Tibial artery (tissue), 4 donors: ENCODE data around the gene RBBP6.

Experiments used
- DNase-seq, 2 donors: peaks; one replicate each; pipeline ENCODE4 v3.0.0-alpha.2; 2019
- H3K27ac ChIP-seq, 2 donors: fragments of 200-600 bp; sonication (generic) in 1 of 2; 1 replicate in 1 of 2; 2 replicates in 1 of 2; pipeline ENCODE4 v1.5.1; 2018 to 2019; ENCODE audit warnings: mild to moderate bottlenecking in 1 of 2
- H3K27me3 ChIP-seq, 2 donors: fragments of 200-600 bp; sonication (generic) in 1 of 2; one replicate each; pipeline versions ENCODE4 v1.5.1 to v1.6.0; 2016 to 2019
- H3K36me3 ChIP-seq, 3 donors: fragments of 200-600 bp; sonication (generic) in 2 of 3; one replicate each; pipeline ENCODE4 v1.5.1; 2016 to 2019; ENCODE audit warnings: mild to moderate bottlenecking in 2 of 3
- H3K4me1 ChIP-seq, 4 donors: fragments of 200-600 bp; sonication (generic) in 2 of 4; 1 replicate in 3 of 4; 2 replicates in 1 of 4; pipeline ENCODE4 v1.5.1; 2016 to 2019
- H3K4me3 ChIP-seq, 2 donors: fragments of 200-600 bp; sonication (generic) in 1 of 2; 1 replicate in 1 of 2; 2 replicates in 1 of 2; pipeline ENCODE4 v1.5.1; 2018 to 2019; ENCODE audit warnings: mild to moderate bottlenecking in 2 of 2
- H3K9me3 ChIP-seq, 3 donors: fragments of 200-600 bp; sonication (generic) in 1 of 3; one replicate each; pipeline ENCODE4 v1.5.1; 2016 to 2019
- intact Hi-C: fragments of 100-400 bp; cut with DNase I; formaldehyde crosslinking; loops from one replicate; pipeline ENCODE4 v1.15.0; 2023; ENCODE audit warnings: low total_unique reads
- TF ChIP-seq, protein P1 (sequence below), 2 experiments: fragments of 200-600 bp in 1 of 2; fragments of 450-650 bp in 1 of 2; IDR thresholded peaks; one replicate each; pipeline ENCODE4 v1.5.1; 2017 to 2019; ENCODE audit warnings: antibody characterized with exemption in 2 of 2, mild to moderate bottlenecking in 1 of 2, moderate library complexity in 1 of 2

The RBBP6 gene

DNA sequence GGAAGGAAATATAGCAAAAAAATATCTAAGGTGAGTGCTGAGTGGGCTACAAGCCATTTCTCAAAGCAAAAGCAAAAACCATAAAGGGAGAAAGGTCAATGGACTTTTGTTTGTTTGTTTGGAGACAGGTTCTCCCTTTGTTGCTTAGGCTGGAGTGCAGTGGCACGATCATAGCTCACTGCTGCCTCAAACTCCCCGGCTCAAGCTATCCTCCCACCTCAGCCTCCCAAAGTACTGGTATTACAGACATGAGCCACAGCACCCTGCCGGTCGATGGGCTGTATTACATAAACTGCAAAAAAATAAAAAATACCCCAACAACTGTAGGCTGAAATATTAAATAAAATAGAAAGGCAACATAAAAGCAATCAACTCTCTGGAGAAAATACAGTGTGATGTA lies 3.5 kb upstream of the RBBP6 start:
- no peaks in the 10 kb centered on the region for H3K9me3 ChIP-seq
- intact Hi-C loops, result no loop called here
- H3K4me3 ChIP-seq, result no peak overlapping the region
- TF ChIP-seq, protein P1, sequence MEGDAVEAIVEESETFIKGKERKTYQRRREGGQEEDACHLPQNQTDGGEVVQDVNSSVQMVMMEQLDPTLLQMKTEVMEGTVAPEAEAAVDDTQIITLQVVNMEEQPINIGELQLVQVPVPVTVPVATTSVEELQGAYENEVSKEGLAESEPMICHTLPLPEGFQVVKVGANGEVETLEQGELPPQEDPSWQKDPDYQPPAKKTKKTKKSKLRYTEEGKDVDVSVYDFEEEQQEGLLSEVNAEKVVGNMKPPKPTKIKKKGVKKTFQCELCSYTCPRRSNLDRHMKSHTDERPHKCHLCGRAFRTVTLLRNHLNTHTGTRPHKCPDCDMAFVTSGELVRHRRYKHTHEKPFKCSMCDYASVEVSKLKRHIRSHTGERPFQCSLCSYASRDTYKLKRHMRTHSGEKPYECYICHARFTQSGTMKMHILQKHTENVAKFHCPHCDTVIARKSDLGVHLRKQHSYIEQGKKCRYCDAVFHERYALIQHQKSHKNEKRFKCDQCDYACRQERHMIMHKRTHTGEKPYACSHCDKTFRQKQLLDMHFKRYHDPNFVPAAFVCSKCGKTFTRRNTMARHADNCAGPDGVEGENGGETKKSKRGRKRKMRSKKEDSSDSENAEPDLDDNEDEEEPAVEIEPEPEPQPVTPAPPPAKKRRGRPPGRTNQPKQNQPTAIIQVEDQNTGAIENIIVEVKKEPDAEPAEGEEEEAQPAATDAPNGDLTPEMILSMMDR (IDR thresholded peaks at IDR 0.05), result no peak
- H3K27me3 ChIP-seq, result no peaks in the 10 kb centered on the region
- no peaks in the 10 kb centered on the region for H3K36me3 ChIP-seq
- no peak for DNase-seq
- no peak overlapping the region for H3K27ac ChIP-seq
- peaks cover 0 to 8% (median 5%) of the 10 kb centered on the region in 4 donors for H3K4me1 ChIP-seq

DNA sequence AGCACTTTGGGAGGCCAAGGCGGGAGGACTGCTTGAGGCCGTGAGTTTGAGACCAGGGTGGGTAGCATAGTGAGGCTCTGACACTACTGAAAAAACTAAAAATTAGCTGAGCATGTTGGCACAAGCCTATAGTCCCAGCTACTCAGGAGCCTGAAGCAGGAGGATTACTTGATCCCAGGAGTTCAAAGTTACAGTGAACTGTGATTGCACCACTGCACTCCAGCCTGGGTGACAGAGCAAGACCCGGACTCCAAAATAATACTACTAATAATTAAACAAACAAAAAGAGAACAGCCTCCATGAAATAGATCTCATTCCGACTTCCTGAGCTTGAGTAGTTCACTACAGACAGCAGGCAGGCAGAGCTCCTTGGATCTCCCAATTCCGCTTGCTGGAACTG lies 2.7 kb upstream of the RBBP6 start:
- DNase-seq, result no peak
- peaks cover 0 to 10% (median 6%) of the 10 kb centered on the region in 4 donors for H3K4me1 ChIP-seq
- intact Hi-C loops, result no loop called here
- no peak overlapping the region for H3K27ac ChIP-seq
- H3K9me3 ChIP-seq, result no peaks in the 10 kb centered on the region
- TF ChIP-seq, protein P1 (IDR thresholded peaks at IDR 0.05), result no peak
- H3K27me3 ChIP-seq, result no peaks in the 10 kb centered on the region
- no peak overlapping the region for H3K4me3 ChIP-seq
- H3K36me3 ChIP-seq, result no peaks in the 10 kb centered on the region

DNA sequence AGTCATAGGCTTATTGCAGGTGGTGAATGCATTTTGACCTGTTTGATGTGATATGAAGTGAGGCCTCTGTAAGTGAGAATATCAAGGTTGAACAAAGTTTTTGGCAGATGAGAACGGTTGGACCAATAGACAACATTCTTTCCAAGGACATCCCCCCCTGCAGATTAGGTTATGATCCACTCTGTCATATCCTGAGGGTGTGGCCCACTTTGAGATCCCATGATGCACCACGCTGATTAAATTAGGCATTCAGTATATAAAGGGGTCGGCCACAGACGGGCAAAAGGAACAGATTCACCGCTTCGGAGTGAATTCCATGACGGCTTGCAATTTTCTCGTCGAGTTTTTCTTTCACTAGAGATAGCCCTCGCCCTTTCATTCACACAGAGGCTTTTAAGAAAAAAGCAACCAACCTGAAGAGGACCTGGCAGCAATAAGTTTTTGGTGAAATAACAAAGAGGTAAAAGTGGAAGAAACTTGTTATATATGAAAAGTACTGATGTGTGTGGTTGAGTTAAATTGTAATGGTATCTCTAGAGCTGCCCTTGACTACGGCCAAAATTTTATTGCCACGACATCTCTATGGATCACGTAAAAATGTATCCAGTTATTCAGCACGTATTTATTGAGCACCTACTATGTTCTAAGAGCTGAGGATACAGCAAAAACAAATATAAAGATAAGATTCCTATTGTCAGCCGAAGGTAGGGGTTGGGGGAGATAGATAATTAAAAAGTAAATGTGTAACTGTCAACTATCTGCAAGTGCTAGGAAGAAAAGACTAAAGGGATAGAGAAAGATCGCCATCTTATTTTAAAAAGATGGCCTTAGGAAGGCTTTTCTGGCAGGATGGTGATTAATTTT lies 1.7 kb upstream of the RBBP6 start:
- Histone ChIP-seq H3K27ac (no peak overlapping the region), H3K36me3 (no peaks in the 10 kb centered on the region), H3K27me3 (no peaks in the 10 kb centered on the region), H3K4me3 (no peak overlapping the region), H3K9me3 (no peaks in the 10 kb centered on the region), H3K4me1 (peaks cover 0 to 19% (median 13%) of the 10 kb centered on the region in 4 donors)
- intact Hi-C loops, result no loop called here
- DNase-seq, result no peak
- TF ChIP-seq, protein P1 (IDR thresholded peaks at IDR 0.05), result no peak

DNA sequence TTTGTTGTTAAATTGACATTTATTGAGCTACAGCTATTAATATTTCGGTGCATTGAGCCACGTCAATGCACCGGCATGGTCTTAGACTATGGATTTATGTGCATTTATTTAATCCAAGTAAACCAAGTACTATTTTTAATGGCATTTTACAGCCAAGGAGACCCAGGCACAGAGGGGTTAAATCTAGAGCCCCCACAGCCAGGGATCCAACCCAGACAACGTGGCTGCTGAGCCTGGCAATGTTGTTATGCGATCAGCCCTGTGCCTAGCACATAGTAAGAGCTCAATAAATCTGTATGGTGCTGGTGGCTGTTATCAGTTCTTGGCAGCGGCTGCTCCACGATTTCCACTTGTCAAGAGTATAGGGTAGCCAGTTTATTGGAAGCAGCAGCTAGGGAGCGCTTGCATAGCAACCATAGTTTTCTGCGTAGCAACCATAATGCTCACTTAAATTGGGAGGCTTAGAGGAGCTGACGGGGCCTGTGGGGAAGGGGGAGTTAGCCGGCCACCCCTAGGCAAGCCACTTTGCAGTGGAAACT lies 541 bp upstream of the RBBP6 start:
- H3K4me3 ChIP-seq, result peak overlapping the region; percentile 72 to 97
- H3K9me3 ChIP-seq, result no peaks in the 10 kb centered on the region
- TF ChIP-seq, protein P1 (IDR thresholded peaks at IDR 0.05), result no peak
- intact Hi-C loops, result no loop called here
- H3K36me3 ChIP-seq, result no peaks in the 10 kb centered on the region
- peaks cover 0 to 30% (median 22%) of the 10 kb centered on the region in 4 donors for H3K4me1 ChIP-seq
- H3K27me3 ChIP-seq, result no peaks in the 10 kb centered on the region
- no peak for DNase-seq
- H3K27ac ChIP-seq, result peak overlapping the region; percentile 98 to 100

DNA sequence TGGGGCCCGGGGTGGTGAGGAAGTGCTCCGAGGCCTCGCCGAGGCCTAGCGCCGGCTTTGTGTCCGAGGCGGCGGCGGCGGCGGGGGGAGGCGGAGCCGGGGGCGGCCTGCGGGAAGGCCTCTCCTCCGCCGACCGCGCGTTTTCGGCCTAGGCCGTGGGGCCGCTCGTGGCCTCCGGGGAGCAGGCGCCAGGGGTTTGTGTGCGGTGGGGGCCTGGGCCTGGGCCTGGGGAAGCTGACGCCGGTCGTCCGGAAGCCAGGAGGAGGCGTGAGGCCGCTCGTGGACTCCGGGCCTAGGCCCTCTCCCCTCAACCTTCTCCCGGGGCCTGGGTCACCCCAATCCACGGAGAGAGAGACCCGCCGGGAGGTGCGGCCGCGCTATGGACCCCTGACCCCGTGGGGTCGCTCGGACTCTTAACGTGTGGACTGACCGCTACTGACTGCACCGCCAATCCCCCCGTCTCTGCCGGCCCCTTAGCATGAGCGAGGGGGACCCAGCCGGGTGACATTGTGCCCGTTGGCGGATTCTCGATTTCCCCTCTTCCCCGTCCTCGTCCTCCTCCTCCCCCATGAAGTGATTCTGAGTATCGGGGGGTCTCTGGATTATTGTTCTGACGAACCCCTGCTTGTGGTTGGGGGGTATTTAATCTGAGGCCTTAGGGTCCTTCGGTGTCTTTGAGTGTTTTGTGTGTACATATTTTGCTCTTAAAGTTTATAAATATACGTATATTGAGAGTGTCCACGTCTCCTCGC lies 660 bp downstream of the RBBP6 start:
- H3K9me3 ChIP-seq, result no peaks in the 10 kb centered on the region

More for the DNA sequence above, 660 bp downstream of the RBBP6 start:
- DNase-seq, result peak; percentile 41 to 82
- Histone ChIP-seq H3K27ac (peak overlapping the region; percentile 98 to 100), H3K27me3 (no peaks in the 10 kb centered on the region), H3K4me3 (peak overlapping the region; percentile 72 to 97), H3K4me1 (peaks cover 0 to 42% (median 27%) of the 10 kb centered on the region in 4 donors), H3K36me3 (no peaks in the 10 kb centered on the region)
- TF ChIP-seq, protein P1 (IDR thresholded peaks at IDR 0.05), result no peak
- intact Hi-C loops, result no loop called here
